ENCODE data around the gene NPAT.
"Not testable (repeated sequence)": the region's sequence is repeated elsewhere in the genome, so short reads cannot be mapped to it uniquely, and the experiment has no call there.

The NPAT gene

GRCh38 chr11:108218912-108219783 is 3.3 kb downstream of the NPAT start:
- no peak for DNase-seq

GRCh38 chr11:108218455-108218854 is 4.0 kb downstream of the NPAT start:
- DNase-seq: no peak

GRCh38 chr11:108216988-108217387 is 5.5 kb downstream of the NPAT start:
- no peak for DNase-seq

- no peak for DNase-seq
Observed at GRCh38 chr11:108213784-108214183, 8.7 kb downstream of the NPAT start.

- no peak for DNase-seq
Observed at GRCh38 chr11:108210441-108210840, 12.0 kb downstream of the NPAT start.

GRCh38 chr11:108207683-108208060 is 14.8 kb downstream of the NPAT start:
- no peak for DNase-seq

GRCh38 chr11:108206969-108207682 is 15.3 kb downstream of the NPAT start:
- DNase-seq: no peak

- no peak for DNase-seq
Observed at GRCh38 chr11:108206171-108206570, 16.3 kb downstream of the NPAT start.

GRCh38 chr11:108204929-108205499 is 17.4 kb downstream of the NPAT start:
- no peak for DNase-seq

- no peak for DNase-seq
Observed at GRCh38 chr11:108204376-108204775, 18.1 kb downstream of the NPAT start.

- no peak for DNase-seq
Observed at GRCh38 chr11:108203075-108203474, 19.4 kb downstream of the NPAT start.

GRCh38 chr11:108199446-108200321 is 22.8 kb downstream of the NPAT start:
- DNase-seq: no peak

GRCh38 chr11:108198833-108199232 is 23.6 kb downstream of the NPAT start:
- no peak for DNase-seq

- DNase-seq: no peak
Observed at GRCh38 chr11:108197351-108197750, 25.1 kb downstream of the NPAT start.

- DNase-seq: no peak
Observed at GRCh38 chr11:108196901-108197300, 25.5 kb downstream of the NPAT start.

- no peak for DNase-seq
Observed at GRCh38 chr11:108193725-108194124, 28.7 kb downstream of the NPAT start.

GRCh38 chr11:108177570-108177969 is 44.9 kb downstream of the NPAT start:
- no peak for DNase-seq

GRCh38 chr11:108170184-108170583 is 52.3 kb downstream of the NPAT start:
- DNase-seq: no peak

- no peak for DNase-seq
Observed at GRCh38 chr11:108167624-108168023, 54.8 kb downstream of the NPAT start.

GRCh38 chr11:108162878-108163277 is 59.6 kb downstream of the NPAT start:
- DNase-seq: not testable (repeated sequence)

- DNase-seq: no peak
Observed at GRCh38 chr11:108160970-108161566, 61.4 kb downstream of the NPAT start.

- no peak for DNase-seq
Observed at GRCh38 chr11:108154591-108154990, 67.8 kb downstream of the NPAT start.

All from NCI-H2081 (cell line).